Measurements from ENCODE around the gene EPB41L4A.
"Not testable (repeated sequence)": the region's sequence is repeated elsewhere in the genome, so short reads cannot be mapped to it uniquely, and the experiment has no call there.

The EPB41L4A gene

DNA sequence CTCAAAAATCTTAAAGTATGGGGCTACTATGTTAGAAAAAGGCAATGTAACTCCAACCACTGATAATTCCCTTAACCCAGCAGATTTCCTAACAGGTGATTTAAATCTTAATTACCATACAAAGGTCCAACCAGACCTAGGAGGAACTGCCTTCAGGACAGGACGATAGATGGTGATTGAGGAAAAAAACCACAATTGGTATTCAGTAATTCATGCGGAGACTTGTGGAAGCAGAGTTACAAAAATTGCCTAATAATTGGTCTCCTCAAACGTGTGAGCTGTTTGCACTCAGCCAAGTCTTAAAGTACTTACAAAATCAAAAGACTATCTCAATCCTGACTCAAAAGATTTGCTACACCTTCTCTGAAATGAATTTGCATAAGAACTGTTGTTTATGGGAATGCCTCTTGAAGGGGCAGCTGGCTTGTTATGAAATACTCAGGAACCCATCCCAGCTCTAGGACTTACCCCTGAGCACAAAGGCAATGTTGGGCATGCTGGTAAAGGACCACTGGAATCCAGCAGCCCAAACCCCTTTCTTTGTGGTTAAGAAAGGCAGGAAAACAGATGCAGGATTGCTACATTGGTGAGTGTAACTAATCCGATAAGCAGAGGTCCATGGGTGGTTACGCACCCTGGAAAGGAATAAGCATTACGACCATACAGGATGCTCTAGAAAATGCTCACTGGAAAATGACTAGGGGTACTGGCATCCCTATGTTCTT lies 26.7 kb upstream of the EPB41L4A start:
- Histone ChIP-seq H3K79me2 (ENCODE audit: low read length) (no peaks in the 10 kb centered on the region), H3K4me2 (ENCODE audit: low read depth, low read length) (no peak overlapping the region), H4K20me1 (ENCODE audit: insufficient read depth, low read length) (no peaks in the 10 kb centered on the region), H3K27me3 (replicated peaks; ENCODE audit: insufficient read depth, low read length) (no peaks in the 10 kb centered on the region), H3K9ac (ENCODE audit: low read length) (no peak overlapping the region), H3K9me2 (replicated peaks; ENCODE audit: insufficient read depth, low read length) (no peaks in the 10 kb centered on the region), H3K27ac (ENCODE audit: low read length) (no peak overlapping the region), H3K4me3 (ENCODE audit: low read length) (no peak overlapping the region), H2AFZ (ENCODE audit: low read length) (no peak overlapping the region), H3F3A (ENCODE audit: insufficient read depth, low read length) (no peaks in the 10 kb centered on the region), H3K36me3 (replicated peaks; ENCODE audit: insufficient read depth, low read length) (no peaks in the 10 kb centered on the region), H3K9me3 (replicated peaks; ENCODE audit: insufficient read depth, low read length) (no peaks in the 10 kb centered on the region), H3K4me1 (ENCODE audit: low read length) (no peaks in the 10 kb centered on the region)
- TF ChIP-seq EZH2 (optimal IDR thresholded peaks at IDR 0.05; ENCODE audit: low read depth, low read length) (no peak), EZH2phosphoT487 (IDR thresholded peaks at IDR 0.05; ENCODE audit: low read length) (no peak)
- TF ChIP-seq, protein P1, sequence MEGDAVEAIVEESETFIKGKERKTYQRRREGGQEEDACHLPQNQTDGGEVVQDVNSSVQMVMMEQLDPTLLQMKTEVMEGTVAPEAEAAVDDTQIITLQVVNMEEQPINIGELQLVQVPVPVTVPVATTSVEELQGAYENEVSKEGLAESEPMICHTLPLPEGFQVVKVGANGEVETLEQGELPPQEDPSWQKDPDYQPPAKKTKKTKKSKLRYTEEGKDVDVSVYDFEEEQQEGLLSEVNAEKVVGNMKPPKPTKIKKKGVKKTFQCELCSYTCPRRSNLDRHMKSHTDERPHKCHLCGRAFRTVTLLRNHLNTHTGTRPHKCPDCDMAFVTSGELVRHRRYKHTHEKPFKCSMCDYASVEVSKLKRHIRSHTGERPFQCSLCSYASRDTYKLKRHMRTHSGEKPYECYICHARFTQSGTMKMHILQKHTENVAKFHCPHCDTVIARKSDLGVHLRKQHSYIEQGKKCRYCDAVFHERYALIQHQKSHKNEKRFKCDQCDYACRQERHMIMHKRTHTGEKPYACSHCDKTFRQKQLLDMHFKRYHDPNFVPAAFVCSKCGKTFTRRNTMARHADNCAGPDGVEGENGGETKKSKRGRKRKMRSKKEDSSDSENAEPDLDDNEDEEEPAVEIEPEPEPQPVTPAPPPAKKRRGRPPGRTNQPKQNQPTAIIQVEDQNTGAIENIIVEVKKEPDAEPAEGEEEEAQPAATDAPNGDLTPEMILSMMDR (IDR thresholded peaks at IDR 0.05; ENCODE audit: low read length), result no peak
- no peak for DNase-seq

- not testable (repeated sequence) for H3K79me2 ChIP-seq (ENCODE audit: low read length); H3K4me1 ChIP-seq (ENCODE audit: low read length); H3K4me3 ChIP-seq (ENCODE audit: low read length); H3K36me3 ChIP-seq (replicated peaks; ENCODE audit: insufficient read depth, low read length); H3F3A ChIP-seq (ENCODE audit: insufficient read depth, low read length); DNase-seq; H3K27ac ChIP-seq (ENCODE audit: low read length); H4K20me1 ChIP-seq (ENCODE audit: insufficient read depth, low read length); H3K9ac ChIP-seq (ENCODE audit: low read length); H3K9me2 ChIP-seq (replicated peaks; ENCODE audit: insufficient read depth, low read length); H3K4me2 ChIP-seq (ENCODE audit: low read depth, low read length); H3K27me3 ChIP-seq (replicated peaks; ENCODE audit: insufficient read depth, low read length); H3K9me3 ChIP-seq (replicated peaks; ENCODE audit: insufficient read depth, low read length); H2AFZ ChIP-seq (ENCODE audit: low read length)
These were observed 24.9 kb upstream of the EPB41L4A start for GRCh38 chr5:112443932-112444331.

DNA sequence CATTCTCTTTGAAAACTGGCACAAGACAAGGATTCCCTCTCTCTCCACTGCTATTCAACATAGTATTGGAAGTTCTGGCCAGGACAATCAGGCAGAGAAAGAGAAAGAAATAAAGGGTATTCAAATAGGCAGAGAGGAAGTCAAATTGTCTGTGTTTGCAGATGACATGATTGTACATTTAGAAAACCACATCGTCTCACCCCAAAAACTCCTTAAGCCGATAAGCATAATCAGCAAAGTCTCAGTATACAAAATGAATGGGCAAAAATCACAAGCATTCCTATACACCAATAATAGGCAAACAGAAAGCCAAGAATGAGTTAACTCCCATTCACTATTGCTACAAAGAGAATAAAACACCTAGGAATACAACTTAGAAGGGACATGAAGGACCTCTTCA lies 21.0 kb upstream of the EPB41L4A start:
- no peaks in the 10 kb centered on the region for H3K9me3 ChIP-seq (replicated peaks; ENCODE audit: insufficient read depth, low read length)
- H3K36me3 ChIP-seq (replicated peaks; ENCODE audit: insufficient read depth, low read length), result no peaks in the 10 kb centered on the region
- no peaks in the 10 kb centered on the region for H3K79me2 ChIP-seq (ENCODE audit: low read length)
- H3K4me3 ChIP-seq (ENCODE audit: low read length), result no peak overlapping the region
- TF ChIP-seq EZH2phosphoT487 (IDR thresholded peaks at IDR 0.05; ENCODE audit: low read length), result no peak
- TF ChIP-seq, protein P1 (IDR thresholded peaks at IDR 0.05; ENCODE audit: low read length), result no peak
- TF ChIP-seq EZH2 (optimal IDR thresholded peaks at IDR 0.05; ENCODE audit: low read depth, low read length), result no peak
- no peak overlapping the region for H2AFZ ChIP-seq (ENCODE audit: low read length)
- H3F3A ChIP-seq (ENCODE audit: insufficient read depth, low read length), result no peaks in the 10 kb centered on the region
- H3K9ac ChIP-seq (ENCODE audit: low read length), result no peak overlapping the region
- H4K20me1 ChIP-seq (ENCODE audit: insufficient read depth, low read length), result no peaks in the 10 kb centered on the region
- no peak overlapping the region for H3K4me2 ChIP-seq (ENCODE audit: low read depth, low read length)
- H3K27me3 ChIP-seq (replicated peaks; ENCODE audit: insufficient read depth, low read length), result no peaks in the 10 kb centered on the region
- H3K27ac ChIP-seq (ENCODE audit: low read length), result no peak overlapping the region
- no peak for DNase-seq
- no peaks in the 10 kb centered on the region for H3K4me1 ChIP-seq (ENCODE audit: low read length)
- H3K9me2 ChIP-seq (replicated peaks; ENCODE audit: insufficient read depth, low read length), result no peaks in the 10 kb centered on the region

DNA sequence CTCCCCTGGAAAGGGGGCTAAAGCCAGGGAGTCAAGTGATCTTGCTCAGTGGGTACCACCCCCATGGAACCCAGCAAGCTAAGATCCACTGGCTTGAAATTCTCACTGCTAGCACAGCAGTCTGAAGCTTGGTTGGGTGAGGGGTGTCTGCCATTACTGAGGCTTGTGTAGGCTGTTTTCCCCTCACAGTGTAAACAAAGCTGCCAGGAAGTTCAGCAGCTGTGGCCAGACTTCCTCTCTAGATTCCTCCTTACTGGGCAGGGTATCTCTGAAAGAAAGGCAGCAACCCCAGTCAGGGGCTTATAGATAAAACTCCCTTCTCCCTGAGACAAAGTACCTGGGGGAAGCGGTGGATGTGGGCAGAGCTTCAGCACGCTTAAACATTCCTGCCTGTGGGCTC lies 17.1 kb upstream of the EPB41L4A start:
- Histone ChIP-seq H3K9ac (ENCODE audit: low read length) (no peak overlapping the region), H3K9me3 (replicated peaks; ENCODE audit: insufficient read depth, low read length) (no peaks in the 10 kb centered on the region), H3K79me2 (ENCODE audit: low read length) (no peaks in the 10 kb centered on the region), H3K27me3 (replicated peaks; ENCODE audit: insufficient read depth, low read length) (no peaks in the 10 kb centered on the region), H3F3A (ENCODE audit: insufficient read depth, low read length) (no peaks in the 10 kb centered on the region), H4K20me1 (ENCODE audit: insufficient read depth, low read length) (no peaks in the 10 kb centered on the region), H3K27ac (ENCODE audit: low read length) (no peak overlapping the region), H3K36me3 (replicated peaks; ENCODE audit: insufficient read depth, low read length) (no peaks in the 10 kb centered on the region), H3K4me2 (ENCODE audit: low read depth, low read length) (no peak overlapping the region), H3K4me1 (ENCODE audit: low read length) (no peaks in the 10 kb centered on the region), H3K9me2 (replicated peaks; ENCODE audit: insufficient read depth, low read length) (no peaks in the 10 kb centered on the region), H3K4me3 (ENCODE audit: low read length) (no peak overlapping the region), H2AFZ (ENCODE audit: low read length) (no peak overlapping the region)
- no peak for TF ChIP-seq EZH2phosphoT487 (IDR thresholded peaks at IDR 0.05; ENCODE audit: low read length)
- TF ChIP-seq EZH2 (optimal IDR thresholded peaks at IDR 0.05; ENCODE audit: low read depth, low read length), result no peak
- TF ChIP-seq, protein P1 (IDR thresholded peaks at IDR 0.05; ENCODE audit: low read length), result no peak
- DNase-seq, result no peak
